IMR-90 (cell line): ENCODE results near the gene XRCC5. TPM values are rescaled to one million over a fixed set of nuclear protein-coding genes. Genes with fewer than 3 reads are reported as not detected.

ENCODE experiments used
- ATAC-seq: fragments of 200-7000 bp; cut with Tn5 transposase; 2 replicates; pipeline ENCODE4 v1.9.1; 2020; ENCODE audit warnings: low read depth, mild to moderate bottlenecking, moderate library complexity
- BruUV-seq: library from RNA; stranded (reverse); fragments of 400-500 nt; replicated peaks from 2 replicates; lab custom pipeline; 2021; lab: Mats Ljungman, UMichigan
- CTCF ChIA-PET: fragments of 300-600 bp; formaldehyde crosslinking; extraction: SDS; loops from one replicate; lab custom pipeline; 2021; ENCODE audit warnings: antibody characterized with exemption; lab: Yijun Ruan, JAX
- POLR2A ChIA-PET: fragments of 300-600 bp; sonication (Branson Sonifier 250); formaldehyde crosslinking; loops from one replicate; lab custom pipeline; 2022; ENCODE audit warnings: antibody characterized with exemption; ENCODE audit not compliant: unreplicated experiment; lab: Charles Lee
- DNase-seq: peaks from one replicate; pipeline ENCODE4 v3.0.0; 2013
- H2AFZ ChIP-seq: replicated peaks from 2 replicates; pipeline ENCODE3; 2013; ENCODE audit warnings: low read length, mild to moderate bottlenecking; ENCODE audit not compliant: poor library complexity
- H2AK5ac ChIP-seq: 2 replicates; pipeline ENCODE4 v1.6.1; 2013; ENCODE audit warnings: low read depth, low read length, inconsistent platforms
- H2AK9ac ChIP-seq: replicated peaks from 2 replicates; pipeline ENCODE3; 2013; ENCODE audit warnings: mild to moderate bottlenecking, low read depth, low read length, moderate library complexity; ENCODE audit not compliant: poor library complexity
- H2BK120ac ChIP-seq: 2 replicates; pipeline ENCODE4 v1.6.1; 2013; ENCODE audit warnings: low read depth, low read length, inconsistent platforms
- H2BK15ac ChIP-seq: 3 replicates; pipeline ENCODE4 v1.6.1; 2013; ENCODE audit warnings: low read depth, low read length, inconsistent platforms
- H2BK20ac ChIP-seq: 2 replicates; pipeline ENCODE4 v1.6.1; 2013; ENCODE audit warnings: low read depth, mild to moderate bottlenecking, inconsistent platforms, low read length, moderate library complexity
- H2BK5ac ChIP-seq: 2 replicates; pipeline ENCODE4 v1.6.1; 2013; ENCODE audit warnings: mild to moderate bottlenecking, low read depth, low read length, inconsistent platforms; ENCODE audit not compliant: poor library complexity, severe bottlenecking
- H3K14ac ChIP-seq: replicated peaks from 2 replicates; pipeline ENCODE4 v1.6.1; 2013; ENCODE audit warnings: low read depth, low read length, inconsistent platforms
- H3K18ac ChIP-seq: 2 replicates; pipeline ENCODE4 v1.6.1; 2013; ENCODE audit warnings: low read depth, low read length, control low read depth
- H3K23ac ChIP-seq: 2 replicates; pipeline ENCODE4 v1.6.1; 2013; ENCODE audit warnings: low read depth, low read length, inconsistent platforms
- H3K27ac ChIP-seq: 2 replicates; pipeline ENCODE4 v1.5.1; 2013; ENCODE audit warnings: mild to moderate bottlenecking, control low read depth, low read length; ENCODE audit not compliant: insufficient read depth
- H3K27me3 ChIP-seq: 2 replicates; pipeline ENCODE4 v1.6.1; 2013; ENCODE audit warnings: low read length; ENCODE audit not compliant: control insufficient read depth, insufficient read depth
- H3K36me3 ChIP-seq: 2 replicates; pipeline ENCODE4 v1.6.1; 2013; ENCODE audit warnings: low read length, mixed read lengths; ENCODE audit not compliant: control insufficient read depth, insufficient read depth
- H3K4ac ChIP-seq: 2 replicates; pipeline ENCODE4 v1.6.1; 2013; ENCODE audit warnings: low read depth, low read length, inconsistent platforms
- H3K4me1 ChIP-seq: 2 replicates; pipeline ENCODE4 v1.6.1; 2013; ENCODE audit warnings: low read length, mixed read lengths; ENCODE audit not compliant: control insufficient read depth, insufficient read depth
- H3K4me2 ChIP-seq: 2 replicates; pipeline ENCODE4 v1.6.1; 2013; ENCODE audit warnings: low read depth, mild to moderate bottlenecking, control low read depth, low read length, moderate library complexity
- H3K4me3 ChIP-seq: 2 replicates; pipeline ENCODE4 v1.5.1; 2013; ENCODE audit warnings: low read depth, mild to moderate bottlenecking, control low read depth, low read length, moderate library complexity; ENCODE audit not compliant: insufficient read depth
- H3K56ac ChIP-seq: 2 replicates; pipeline ENCODE4 v1.6.1; 2013; ENCODE audit warnings: low read length, inconsistent platforms; ENCODE audit not compliant: insufficient read depth; ENCODE audit errors: extremely low read depth
- H3K79me1 ChIP-seq, 2 experiments: 2 replicates each; pipeline ENCODE4 v1.6.1; 2013; ENCODE audit warnings: low read length in 2 of 2, inconsistent platforms in 1 of 2, low read depth in 1 of 2
- H3K9ac ChIP-seq: 2 replicates; pipeline ENCODE4 v1.6.1; 2013; ENCODE audit warnings: low read depth, low read length, control low read depth
- H3K9me1 ChIP-seq: 2 replicates; pipeline ENCODE4 v1.6.1; 2013; ENCODE audit warnings: low read length, inconsistent platforms; ENCODE audit not compliant: insufficient read depth
- H3K9me3 ChIP-seq: 2 replicates; pipeline ENCODE4 v1.6.1; 2013; ENCODE audit warnings: low read length; ENCODE audit not compliant: control insufficient read depth, insufficient read depth
- H4K20me1 ChIP-seq: 2 replicates; pipeline ENCODE4 v1.6.1; 2013; ENCODE audit warnings: low read length, inconsistent platforms; ENCODE audit not compliant: insufficient read depth
- H4K5ac ChIP-seq: 2 replicates; pipeline ENCODE4 v1.6.1; 2013; ENCODE audit warnings: mild to moderate bottlenecking, low read depth, low read length, control low read depth
- H4K8ac ChIP-seq, 2 experiments: 2 replicates each; pipeline ENCODE4 v1.6.1; 2013; ENCODE audit warnings: low read depth in 2 of 2, low read length in 2 of 2, control low read depth in 1 of 2, inconsistent platforms in 1 of 2
- H4K91ac ChIP-seq: 2 replicates; pipeline ENCODE4 v1.6.1; 2013; ENCODE audit warnings: low read depth, low read length, inconsistent platforms; ENCODE audit not compliant: insufficient read depth
- BHLHE40 ChIP-seq: fragments of 150-350 bp; IDR thresholded peaks from 2 replicates; pipeline ENCODE4 v1.6.1; 2016; ENCODE audit warnings: mild to moderate bottlenecking, low read depth, low read length
- CEBPB ChIP-seq: IDR thresholded peaks from 2 replicates; pipeline ENCODE4 v1.6.1; 2012; ENCODE audit warnings: low read depth, low read length, improper control_type of control experiment
- CTCF ChIP-seq: conservative IDR thresholded peaks from 2 replicates; pipeline ENCODE4 v1.5.1; 2012; ENCODE audit warnings: mild to moderate bottlenecking, low read depth, low read length, improper control_type of control experiment
- NFE2L2 ChIP-seq: fragments of 150-350 bp; IDR thresholded peaks from 2 replicates; pipeline ENCODE4 v1.6.1; 2016; ENCODE audit warnings: low read depth, mild to moderate bottlenecking, low read length
- RAD21 ChIP-seq: IDR thresholded peaks from 2 replicates; pipeline ENCODE4 v1.6.1; 2012; ENCODE audit warnings: low read length, improper control_type of control experiment
- RFX5 ChIP-seq: IDR thresholded peaks from 2 replicates; pipeline ENCODE4 v1.8.0; 2012; ENCODE audit warnings: low read depth, mild to moderate bottlenecking, low read length, moderate library complexity
- SMC3 ChIP-seq: fragments of 150-350 bp; IDR thresholded peaks from 2 replicates; pipeline ENCODE4 v1.6.1; 2016; ENCODE audit warnings: low read depth, mild to moderate bottlenecking, antibody characterized with exemption, low read length, moderate library complexity
- USF2 ChIP-seq: fragments of 150-350 bp; IDR thresholded peaks from 2 replicates; pipeline ENCODE4 v1.6.1; 2017; ENCODE audit warnings: mild to moderate bottlenecking, antibody characterized with exemption, low read length, low read depth
- WGBS, 2 experiments: methylation state at CpG; one replicate each; pipeline versions ENCODE4 v1.1.5 to v1.1.7; 2013; ENCODE audit warnings: missing lambda C conversion rate in 2 of 2; ENCODE audit not compliant: insufficient read length in 1 of 2; ENCODE audit errors: extremely low coverage in 2 of 2; 5-methylcytosine and 5-hydroxymethylcytosine counted together
- dilution Hi-C: fragments of 300-500 bp; cut with HindIII; formaldehyde crosslinking; loops from one replicate; pipeline ENCODE4 v1.14.3; 2018; ENCODE audit warnings: low sequenced_read_pairs; ENCODE audit not compliant: unreplicated experiment
- in situ Hi-C: fragments of 300-500 bp; cut with MboI; formaldehyde crosslinking; loops from 3 replicates; pipeline ENCODE4 v1.14.3; 2019; ENCODE audit warnings: low sequenced_read_pairs, inconsistent platforms, mixed read lengths
- intact Hi-C: fragments of 100-400 bp; cut with micrococcal nuclease; formaldehyde crosslinking; loops from 2 replicates; pipeline ENCODE4 v1.10.0; 2022
- polyA plus RNA-seq, 3 experiments: library from polyadenylated mRNA; depleted of rRNA; stranded (reverse); fragments of >200 nt; gene quantifications; 2 replicates each; pipeline ENCODE4 v1.2.3, GENCODE V29; 2012; ENCODE audit warnings: low replicate concordance in 1 of 3
- total RNA-seq: library from RNA; depleted of rRNA; stranded (reverse); fragments of >200 nt; gene quantifications from 2 replicates; pipeline ENCODE4 v1.2.3, GENCODE V29; 2012

XRCC5 gene
- total and polyA plus RNA-seq, 2 of the 4 experiments (the other 2 are of a cell fraction) = 144 to 509 TPM

DNA sequence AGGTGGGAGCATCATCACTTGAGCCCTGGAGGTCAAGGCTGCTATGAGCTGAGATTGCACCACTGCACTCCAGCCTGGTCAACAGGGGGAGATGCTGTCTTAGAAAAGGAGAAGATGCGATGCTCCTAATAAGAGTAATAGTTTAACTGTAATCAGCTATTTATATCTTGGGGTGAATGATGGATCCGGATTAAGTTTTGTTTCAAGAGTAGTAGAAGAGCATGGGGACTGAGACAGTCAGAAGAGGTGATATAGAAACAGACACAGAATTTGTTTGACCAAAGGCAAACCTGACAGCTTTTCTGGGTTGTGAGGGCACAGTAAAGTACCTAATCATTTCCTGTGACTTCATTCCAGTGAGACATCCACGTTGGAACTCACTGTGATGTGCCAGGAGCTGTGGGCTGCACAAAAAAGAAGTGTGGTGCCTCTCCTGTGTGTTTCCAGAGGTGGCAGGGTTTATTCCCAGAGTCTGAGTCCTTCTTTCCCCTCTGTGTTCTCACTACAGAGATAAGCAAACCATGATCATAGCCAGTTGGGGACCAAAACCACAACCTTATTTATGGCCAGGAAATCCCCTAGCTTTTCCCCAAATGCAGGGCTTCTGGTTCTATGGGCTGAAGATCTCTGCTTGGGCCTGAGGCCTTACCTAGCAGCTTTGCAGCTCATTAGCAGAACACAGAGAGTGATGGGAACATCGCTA lies 113.7 kb downstream of the XRCC5 start:
- Histone ChIP-seq H2AFZ (peak overlapping the region; percentile 58), H4K20me1 (no peaks in the 10 kb centered on the region), H2AK9ac (peak overlapping the region; percentile 69), H3K4me2 (no peak overlapping the region), H3K27ac (no peak overlapping the region; the same call in 1 of the 2 replicates), H4K8ac (peak overlapping the region; percentile 16 to 41; a peak in 2 of 4 replicates), H3K18ac (peak overlapping the region; percentile 48; the same call in 1 of the 2 replicates), H2BK120ac (peak overlapping the region; percentile 75; the same call in 1 of the 2 replicates), H3K23ac (peak overlapping the region; percentile 4; the same call in 1 of the 2 replicates), H3K14ac (peak overlapping the region; percentile 74), H3K56ac (no peak overlapping the region), H3K4ac (peak overlapping the region; percentile 56), H3K4me3 (no peak overlapping the region), H3K36me3 (no peaks in the 10 kb centered on the region), H3K4me1 (peaks cover 7% of the 10 kb centered on the region), H4K5ac (peak overlapping the region; percentile 12; the same call in 1 of the 2 replicates), H2BK5ac (peak overlapping the region; percentile 73), H3K9me3 (no peaks in the 10 kb centered on the region), H4K91ac (peak overlapping the region; percentile 19; the same call in 1 of the 2 replicates), H3K27me3 (no peaks in the 10 kb centered on the region), H3K9ac (peak overlapping the region; percentile 39; the same call in 1 of the 2 replicates), H2BK15ac (peak overlapping the region; percentile 72), H3K79me1 (peaks cover 0 to 6% of the 10 kb centered on the region in 2 experiments; a peak in 1 of 4 replicates), H2BK20ac (peak overlapping the region; percentile 84), H2AK5ac (peak overlapping the region; percentile 65; the same call in 1 of the 2 replicates), H3K9me1 (peaks cover 31% of the 10 kb centered on the region)
- ChIA-PET POLR2A (no interaction called here), CTCF (interaction anchor here (0.5 to 1.6 kb wide), 4 partner anchors 44 to 294 kb away, joined by 3 to 6 read pairs (median 3); no protein-coding TSS in a partner anchor)
- DNase-seq = peak; percentile 67
- TF ChIP-seq CEBPB (peak; percentile 54; the same call in 1 of the 2 replicates), USF2 (no peak), RFX5 (no peak), CTCF (peak; percentile 57), NFE2L2 (peak; percentile 26; the same call in 1 of the 2 replicates), BHLHE40 (no peak), RAD21 (peak; percentile 64), SMC3 (peak; percentile 26; the same call in 1 of the 2 replicates)
- no TSS peak for BruUV-seq
- dilution Hi-C loops = no loop called here
- peak; percentile 60 for ATAC-seq
- WGBS, 2 experiments = no CpG with 5 or more reads among the region's 4 CpGs
- intact Hi-C loops = loop anchor here (2.0 to 5.0 kb wide), 2 partner anchors 182 to 444 kb away; no protein-coding TSS in a partner anchor
- in situ Hi-C loops = loop anchor here (10.0 to 25.0 kb wide), 2 partner anchors 190 to 442 kb away; partner anchors contain the start of gene SMARCAL1
